ENCODE measurements around the gene ZNF444.
"Not testable (repeated sequence)": the region's sequence is repeated elsewhere in the genome, so short reads cannot be mapped to it uniquely, and the experiment has no call there.

DNA sequence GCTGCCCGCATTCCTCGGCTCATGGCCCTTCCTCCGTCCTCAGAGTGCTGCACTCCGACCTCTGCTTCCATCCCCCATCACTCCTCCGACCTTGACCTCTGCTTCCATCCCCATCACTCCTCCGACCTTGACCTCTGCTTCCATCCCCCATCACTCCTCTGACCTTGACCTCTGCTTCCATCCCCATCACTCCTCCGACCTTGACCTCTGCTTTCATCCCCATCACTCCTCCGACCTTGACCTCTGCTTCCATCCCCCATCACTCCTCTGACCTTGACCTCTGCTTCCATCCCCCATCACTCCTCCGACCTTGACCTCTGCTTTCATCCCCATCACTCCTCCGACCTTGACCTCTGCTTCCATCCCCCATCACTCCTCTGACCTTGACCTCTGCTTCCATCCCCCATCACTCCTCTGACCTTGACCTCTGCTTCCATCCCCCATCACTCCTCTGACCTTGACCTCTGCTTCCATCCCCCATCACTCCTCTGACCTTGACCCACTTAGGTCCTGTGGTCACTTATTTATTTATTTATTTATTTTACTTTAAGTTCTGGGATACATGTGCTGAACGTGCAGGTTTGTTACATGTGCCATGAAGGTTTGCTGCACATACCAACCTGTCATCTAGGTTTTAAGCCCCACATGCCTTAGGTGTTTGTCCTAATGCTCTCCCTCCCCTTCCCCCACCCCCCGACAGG lies 8.0 kb downstream of the ZNF444 start:
- TF ChIP-seq, protein P1, sequence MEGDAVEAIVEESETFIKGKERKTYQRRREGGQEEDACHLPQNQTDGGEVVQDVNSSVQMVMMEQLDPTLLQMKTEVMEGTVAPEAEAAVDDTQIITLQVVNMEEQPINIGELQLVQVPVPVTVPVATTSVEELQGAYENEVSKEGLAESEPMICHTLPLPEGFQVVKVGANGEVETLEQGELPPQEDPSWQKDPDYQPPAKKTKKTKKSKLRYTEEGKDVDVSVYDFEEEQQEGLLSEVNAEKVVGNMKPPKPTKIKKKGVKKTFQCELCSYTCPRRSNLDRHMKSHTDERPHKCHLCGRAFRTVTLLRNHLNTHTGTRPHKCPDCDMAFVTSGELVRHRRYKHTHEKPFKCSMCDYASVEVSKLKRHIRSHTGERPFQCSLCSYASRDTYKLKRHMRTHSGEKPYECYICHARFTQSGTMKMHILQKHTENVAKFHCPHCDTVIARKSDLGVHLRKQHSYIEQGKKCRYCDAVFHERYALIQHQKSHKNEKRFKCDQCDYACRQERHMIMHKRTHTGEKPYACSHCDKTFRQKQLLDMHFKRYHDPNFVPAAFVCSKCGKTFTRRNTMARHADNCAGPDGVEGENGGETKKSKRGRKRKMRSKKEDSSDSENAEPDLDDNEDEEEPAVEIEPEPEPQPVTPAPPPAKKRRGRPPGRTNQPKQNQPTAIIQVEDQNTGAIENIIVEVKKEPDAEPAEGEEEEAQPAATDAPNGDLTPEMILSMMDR (IDR thresholded peaks at IDR 0.05; ENCODE audit: low read depth, low read length, missing input control), result not testable (repeated sequence)
- TF ChIP-seq, protein P2, sequence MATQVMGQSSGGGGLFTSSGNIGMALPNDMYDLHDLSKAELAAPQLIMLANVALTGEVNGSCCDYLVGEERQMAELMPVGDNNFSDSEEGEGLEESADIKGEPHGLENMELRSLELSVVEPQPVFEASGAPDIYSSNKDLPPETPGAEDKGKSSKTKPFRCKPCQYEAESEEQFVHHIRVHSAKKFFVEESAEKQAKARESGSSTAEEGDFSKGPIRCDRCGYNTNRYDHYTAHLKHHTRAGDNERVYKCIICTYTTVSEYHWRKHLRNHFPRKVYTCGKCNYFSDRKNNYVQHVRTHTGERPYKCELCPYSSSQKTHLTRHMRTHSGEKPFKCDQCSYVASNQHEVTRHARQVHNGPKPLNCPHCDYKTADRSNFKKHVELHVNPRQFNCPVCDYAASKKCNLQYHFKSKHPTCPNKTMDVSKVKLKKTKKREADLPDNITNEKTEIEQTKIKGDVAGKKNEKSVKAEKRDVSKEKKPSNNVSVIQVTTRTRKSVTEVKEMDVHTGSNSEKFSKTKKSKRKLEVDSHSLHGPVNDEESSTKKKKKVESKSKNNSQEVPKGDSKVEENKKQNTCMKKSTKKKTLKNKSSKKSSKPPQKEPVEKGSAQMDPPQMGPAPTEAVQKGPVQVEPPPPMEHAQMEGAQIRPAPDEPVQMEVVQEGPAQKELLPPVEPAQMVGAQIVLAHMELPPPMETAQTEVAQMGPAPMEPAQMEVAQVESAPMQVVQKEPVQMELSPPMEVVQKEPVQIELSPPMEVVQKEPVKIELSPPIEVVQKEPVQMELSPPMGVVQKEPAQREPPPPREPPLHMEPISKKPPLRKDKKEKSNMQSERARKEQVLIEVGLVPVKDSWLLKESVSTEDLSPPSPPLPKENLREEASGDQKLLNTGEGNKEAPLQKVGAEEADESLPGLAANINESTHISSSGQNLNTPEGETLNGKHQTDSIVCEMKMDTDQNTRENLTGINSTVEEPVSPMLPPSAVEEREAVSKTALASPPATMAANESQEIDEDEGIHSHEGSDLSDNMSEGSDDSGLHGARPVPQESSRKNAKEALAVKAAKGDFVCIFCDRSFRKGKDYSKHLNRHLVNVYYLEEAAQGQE (IDR thresholded peaks at IDR 0.05), result not testable (repeated sequence)
- TF ChIP-seq, protein P3, sequence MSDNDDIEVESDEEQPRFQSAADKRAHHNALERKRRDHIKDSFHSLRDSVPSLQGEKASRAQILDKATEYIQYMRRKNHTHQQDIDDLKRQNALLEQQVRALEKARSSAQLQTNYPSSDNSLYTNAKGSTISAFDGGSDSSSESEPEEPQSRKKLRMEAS (IDR thresholded peaks at IDR 0.05), result not testable (repeated sequence)
- TF ChIP-seq, protein P4, sequence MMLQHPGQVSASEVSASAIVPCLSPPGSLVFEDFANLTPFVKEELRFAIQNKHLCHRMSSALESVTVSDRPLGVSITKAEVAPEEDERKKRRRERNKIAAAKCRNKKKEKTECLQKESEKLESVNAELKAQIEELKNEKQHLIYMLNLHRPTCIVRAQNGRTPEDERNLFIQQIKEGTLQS (IDR thresholded peaks at IDR 0.05), result not testable (repeated sequence)
- TF ChIP-seq FOXA1 (IDR thresholded peaks at IDR 0.05); JUND (IDR thresholded peaks at IDR 0.05); GABPA (IDR thresholded peaks at IDR 0.05 in 1 of 2, conservative IDR thresholded peaks at IDR 0.05 in 1 of 2); RAD21 (IDR thresholded peaks at IDR 0.05): not testable (repeated sequence)
- TF ChIP-seq RXRA (IDR thresholded peaks at IDR 0.05), result peak; percentile 10 to 56
- TF ChIP-seq, protein P5, sequence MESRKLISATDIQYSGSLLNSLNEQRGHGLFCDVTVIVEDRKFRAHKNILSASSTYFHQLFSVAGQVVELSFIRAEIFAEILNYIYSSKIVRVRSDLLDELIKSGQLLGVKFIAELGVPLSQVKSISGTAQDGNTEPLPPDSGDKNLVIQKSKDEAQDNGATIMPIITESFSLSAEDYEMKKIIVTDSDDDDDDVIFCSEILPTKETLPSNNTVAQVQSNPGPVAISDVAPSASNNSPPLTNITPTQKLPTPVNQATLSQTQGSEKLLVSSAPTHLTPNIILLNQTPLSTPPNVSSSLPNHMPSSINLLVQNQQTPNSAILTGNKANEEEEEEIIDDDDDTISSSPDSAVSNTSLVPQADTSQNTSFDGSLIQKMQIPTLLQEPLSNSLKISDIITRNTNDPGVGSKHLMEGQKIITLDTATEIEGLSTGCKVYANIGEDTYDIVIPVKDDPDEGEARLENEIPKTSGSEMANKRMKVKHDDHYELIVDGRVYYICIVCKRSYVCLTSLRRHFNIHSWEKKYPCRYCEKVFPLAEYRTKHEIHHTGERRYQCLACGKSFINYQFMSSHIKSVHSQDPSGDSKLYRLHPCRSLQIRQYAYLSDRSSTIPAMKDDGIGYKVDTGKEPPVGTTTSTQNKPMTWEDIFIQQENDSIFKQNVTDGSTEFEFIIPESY (IDR thresholded peaks at IDR 0.05), result not testable (repeated sequence)
